ENCODE data around the gene GIT2.

GRCh38 chr12:110037315-110037714 is 41.1 kb upstream of the GIT2 start:
- no peak for TF ChIP-seq POLR2A (IDR thresholded peaks at IDR 0.05; ENCODE audit: low read depth, low read length)
- no peak for TF ChIP-seq POLR2AphosphoS5 (IDR thresholded peaks at IDR 0.05; ENCODE audit: low read depth, low read length)
- no peak for TF ChIP-seq TAF1 (IDR thresholded peaks at IDR 0.05; ENCODE audit: borderline replicate concordance, low read depth, low read length)
